Limb (tissue), 2 donors: Measurements from ENCODE around the gene NUDT3.
"Not testable (repeated sequence)": the region's sequence is repeated elsewhere in the genome, so short reads cannot be mapped to it uniquely, and the experiment has no call there.

Experiments
- DNase-seq, 2 donors: peaks; one replicate each; pipeline ENCODE4 v3.0.0-alpha.2; 2016; ENCODE audit errors: extremely low spot score in 2 of 2

NUDT3 gene

DNA sequence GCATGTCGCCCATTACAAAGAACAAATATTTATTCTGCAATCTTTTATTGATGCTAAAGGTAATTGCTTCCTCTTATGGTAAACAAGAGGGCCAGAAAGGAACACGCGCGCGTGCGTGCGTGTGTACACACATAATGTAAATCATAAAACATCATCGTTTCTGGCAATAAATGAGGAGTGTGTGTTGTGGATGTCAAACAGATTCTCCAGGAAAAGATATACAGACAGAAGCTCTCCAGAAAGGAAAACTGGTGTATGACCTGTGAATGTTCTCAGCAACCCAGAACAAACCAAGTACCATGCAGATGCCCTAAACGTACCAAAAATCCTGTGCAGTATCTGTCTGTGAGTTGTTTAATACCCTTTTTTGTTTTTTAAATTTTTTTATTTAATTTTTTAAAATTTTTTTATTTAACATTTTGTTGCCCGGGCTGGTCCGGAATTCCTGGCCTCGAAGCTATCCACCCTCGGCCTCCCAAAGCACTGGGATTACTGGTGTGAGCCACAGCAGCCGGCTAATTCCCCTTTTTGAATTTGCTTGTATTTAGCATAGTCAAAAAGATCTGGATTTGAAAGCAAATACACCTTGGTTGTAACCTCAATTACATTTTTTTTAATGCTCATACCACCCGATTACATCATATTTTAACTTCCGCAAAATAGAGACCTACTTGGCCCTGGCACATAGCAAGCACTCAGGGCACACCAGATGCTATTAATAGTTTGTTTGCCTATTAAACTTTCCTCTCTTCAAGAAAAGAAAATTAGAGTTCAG, 909 bp upstream of the NUDT3 start:
- no peak for DNase-seq

DNA sequence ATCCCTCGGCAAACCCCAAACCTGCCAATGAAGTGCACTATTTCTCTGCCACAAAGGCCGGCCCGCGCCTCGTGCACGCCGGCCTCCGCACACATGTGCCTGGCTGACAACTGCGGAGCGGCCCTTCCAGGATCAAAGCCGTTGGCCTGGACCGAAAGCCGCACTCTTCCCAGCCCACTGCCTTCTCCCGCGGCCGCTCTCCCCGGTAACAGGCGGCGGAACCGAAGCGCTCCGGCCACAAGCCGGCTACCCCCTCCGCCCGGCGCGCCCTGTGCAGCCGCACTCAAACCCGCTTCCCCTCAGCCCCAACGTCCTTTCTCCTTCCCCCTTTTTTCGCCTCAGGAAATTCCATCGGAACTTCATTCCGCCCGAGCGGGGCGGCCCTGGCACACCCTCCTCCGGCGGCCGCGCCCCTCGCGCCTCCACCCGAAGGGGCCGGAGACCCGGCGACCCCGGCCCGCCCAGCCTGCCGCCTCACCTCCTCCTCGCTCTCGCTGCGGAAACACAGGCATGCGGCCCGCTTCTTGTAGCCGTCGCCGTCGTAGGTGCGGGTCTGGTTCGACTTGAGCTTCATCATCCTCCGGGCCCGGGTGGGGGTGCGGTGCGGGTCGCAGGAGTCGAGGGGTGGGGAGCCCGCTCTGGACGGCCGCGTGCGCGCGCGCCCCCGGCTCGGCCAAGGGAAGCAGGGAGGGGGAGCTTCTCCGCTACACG, 528 bp downstream of the NUDT3 start:
- peak; percentile 48 to 78 for DNase-seq

DNA sequence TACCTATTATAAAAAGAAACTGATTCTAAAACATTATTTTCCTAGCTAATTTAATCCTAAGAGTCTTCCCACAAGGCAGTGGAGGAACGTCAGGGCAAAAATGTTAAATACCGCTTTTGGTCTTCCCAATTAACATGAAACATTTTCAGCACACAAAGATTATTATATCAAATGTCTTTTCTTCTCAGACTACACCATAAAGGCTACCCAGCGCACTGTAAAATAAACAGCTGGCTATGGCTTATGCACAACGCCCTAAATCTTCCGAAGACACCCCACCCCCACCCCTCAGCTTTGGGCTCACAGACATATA, 1.0 kb downstream of the NUDT3 start:
- peak in 1 of 2 donors; percentile 41 for DNase-seq

DNA sequence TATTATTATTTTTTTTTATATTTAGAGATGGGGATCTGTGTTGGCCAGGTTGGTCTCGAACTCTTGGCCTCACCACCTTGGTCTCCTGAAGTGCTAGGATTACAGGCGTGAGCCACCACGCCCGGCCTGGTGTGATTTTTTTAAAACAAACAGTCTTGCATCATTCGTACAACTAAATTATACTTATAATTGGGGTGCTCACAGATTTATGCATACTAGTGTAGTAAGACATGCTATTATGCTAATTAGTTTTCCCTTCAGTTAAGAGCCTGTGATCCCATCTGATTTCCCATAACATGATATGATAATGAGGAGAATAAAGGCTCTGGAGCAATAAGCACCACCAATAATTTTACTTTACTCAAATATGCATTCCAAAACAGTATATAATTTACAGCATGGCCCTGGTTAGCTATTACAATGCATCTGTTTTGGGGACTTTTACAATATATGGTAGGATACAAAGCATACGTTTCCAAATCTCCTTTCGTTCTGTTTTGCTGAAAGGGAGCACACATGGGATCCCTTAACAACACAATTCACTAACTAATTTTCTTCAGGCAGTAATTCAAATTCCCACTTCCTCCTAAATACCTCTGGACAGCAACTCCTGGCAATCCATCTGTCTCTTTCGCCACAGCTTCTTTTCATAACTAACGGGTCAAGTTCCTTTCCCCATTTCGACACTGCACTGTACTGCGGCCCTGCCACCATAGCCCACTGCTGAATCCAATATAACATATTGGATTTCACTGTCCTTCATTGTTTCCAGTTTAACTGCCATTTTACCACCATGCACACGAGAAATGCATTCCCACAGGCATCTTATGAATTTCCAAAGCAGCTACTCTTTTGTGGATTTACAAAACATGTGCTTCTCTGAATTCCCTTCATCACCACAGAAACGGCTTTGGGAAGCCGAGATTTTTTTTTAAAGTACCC, 1.7 kb downstream of the NUDT3 start:
- DNase-seq = peak in 1 of 2 donors; percentile 43

DNA sequence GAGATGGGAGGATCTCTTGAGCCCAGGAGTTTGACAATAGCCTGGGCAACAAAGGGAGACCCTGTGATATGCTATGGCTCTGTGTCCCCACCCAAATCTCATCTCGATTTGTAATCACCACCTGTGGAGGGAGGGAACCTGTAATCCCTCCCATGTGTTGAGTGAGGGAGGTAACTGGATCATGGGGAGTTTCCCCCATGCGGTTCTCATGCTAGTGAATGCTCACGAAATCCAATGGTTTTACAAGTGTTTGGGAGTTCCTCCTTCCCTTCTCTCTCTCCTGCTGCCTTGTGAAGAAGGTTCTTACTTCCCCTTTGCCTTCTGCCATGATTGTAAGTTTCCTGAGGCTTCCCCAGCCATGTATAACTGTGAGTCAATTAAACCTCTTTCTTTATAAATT, 3.4 kb downstream of the NUDT3 start:
- no peak for DNase-seq

DNA sequence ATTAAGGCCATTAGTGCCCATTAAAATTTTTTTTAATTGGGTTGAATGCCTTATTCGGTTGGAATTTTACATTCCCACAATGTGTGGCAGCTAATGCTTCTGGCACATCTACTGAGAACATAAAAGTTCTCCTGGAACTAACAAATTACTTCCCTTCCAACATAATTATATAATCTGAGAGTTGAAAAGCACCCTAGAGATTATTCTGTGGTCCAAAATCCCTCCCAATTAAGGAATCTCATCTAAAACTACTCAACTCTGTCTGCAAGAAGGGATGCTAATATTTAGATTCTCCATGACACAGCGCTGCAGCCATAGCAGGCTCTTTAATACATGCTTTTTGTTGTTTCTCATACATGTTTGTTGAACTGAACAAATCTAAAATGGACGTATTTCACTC, 4.0 kb downstream of the NUDT3 start:
- no peak for DNase-seq

DNA sequence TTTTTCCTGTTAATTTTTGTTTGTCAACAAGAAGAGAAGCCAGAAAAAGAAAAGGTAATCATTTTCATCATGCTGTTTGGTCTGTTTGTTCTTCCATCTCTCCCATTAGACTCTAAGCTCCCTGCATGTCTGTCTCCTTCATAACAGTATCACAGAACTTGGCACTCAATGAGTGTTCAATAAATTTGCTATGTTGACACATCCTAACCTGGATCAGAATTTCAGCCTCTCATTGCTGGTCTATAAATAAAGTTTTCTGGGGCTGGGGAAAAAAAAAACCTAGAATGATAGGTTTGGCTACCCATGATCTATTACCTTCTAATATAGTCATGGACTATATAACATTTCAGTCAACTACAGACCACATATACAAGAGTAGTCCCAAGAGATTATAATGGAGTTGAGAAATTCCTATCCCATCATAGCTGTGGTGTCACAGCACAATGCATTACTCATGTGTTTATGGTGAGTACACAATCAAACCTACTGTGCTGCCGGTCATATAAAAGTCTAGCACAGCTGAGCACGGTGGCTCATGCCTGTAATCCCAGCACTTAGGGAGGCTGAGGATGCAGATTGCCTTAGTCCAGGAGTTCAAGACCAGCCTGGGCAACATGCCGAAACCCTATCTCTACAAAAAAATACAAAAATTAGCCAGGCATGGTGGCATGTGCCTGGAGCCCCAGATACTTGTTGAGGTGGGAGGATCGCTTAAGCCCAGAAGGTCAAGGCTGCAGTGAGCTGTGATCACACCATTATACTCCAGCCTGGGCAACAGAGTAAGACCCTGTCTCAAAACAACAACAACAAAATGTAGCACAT, 5.9 kb downstream of the NUDT3 start:
- DNase-seq = no peak

DNA sequence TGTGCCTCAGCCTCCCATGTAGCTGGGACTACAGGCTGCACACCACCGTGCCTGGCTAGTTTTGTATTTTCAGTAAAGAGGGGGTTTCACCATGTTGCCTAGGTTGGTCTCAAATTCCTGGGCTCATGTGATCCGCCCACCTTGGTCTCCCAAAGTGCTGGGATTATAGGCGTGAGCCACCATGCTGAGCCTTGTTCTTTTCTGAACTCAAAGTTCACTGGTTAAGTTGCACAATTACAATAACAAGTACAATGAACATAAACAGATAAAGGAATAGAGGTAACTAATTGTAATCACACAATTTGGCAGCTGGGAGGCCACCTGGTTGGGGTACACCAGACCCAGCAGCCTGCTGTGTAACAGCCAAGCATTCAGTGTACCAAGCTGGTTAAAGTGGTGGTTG, 6.7 kb downstream of the NUDT3 start:
- DNase-seq = no peak

DNA sequence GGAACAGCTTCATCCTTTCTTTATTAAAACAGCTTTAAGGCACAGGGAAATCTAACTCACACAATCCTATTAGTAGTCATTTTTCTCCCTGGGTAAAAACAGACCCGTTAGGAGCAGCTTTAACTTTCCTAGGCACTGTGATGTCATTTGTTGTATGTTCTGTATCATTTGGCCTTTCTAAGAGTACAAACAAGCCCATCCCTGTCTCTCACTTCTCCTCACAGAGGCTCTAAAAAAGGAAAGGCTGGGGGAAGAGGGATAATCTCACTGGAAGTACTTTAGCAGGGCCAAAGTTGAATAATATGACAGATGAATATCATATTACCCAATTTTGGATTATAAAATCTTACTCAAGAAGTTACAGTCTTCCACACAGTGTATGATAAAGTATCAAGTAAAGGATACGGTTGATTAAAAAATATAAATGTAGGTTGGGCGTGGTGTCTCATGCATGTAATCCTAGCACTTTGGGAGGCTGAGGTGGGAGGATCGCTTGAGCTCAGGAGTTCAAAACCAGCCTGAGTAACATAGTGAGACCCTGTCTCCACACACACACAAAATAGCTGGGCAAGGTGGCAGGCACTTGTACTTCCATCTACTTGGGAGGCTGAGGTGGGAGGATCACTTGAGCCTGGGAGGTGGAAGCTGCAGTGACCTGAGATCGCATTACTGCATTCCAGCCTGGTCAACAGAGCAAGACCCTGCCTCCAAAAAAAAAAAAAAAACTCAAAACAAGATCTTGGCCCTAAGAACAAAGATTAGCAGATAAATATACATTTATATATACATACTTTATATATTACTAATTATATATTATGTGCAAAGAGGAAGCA, 7.9 kb downstream of the NUDT3 start:
- DNase-seq = no peak

DNA sequence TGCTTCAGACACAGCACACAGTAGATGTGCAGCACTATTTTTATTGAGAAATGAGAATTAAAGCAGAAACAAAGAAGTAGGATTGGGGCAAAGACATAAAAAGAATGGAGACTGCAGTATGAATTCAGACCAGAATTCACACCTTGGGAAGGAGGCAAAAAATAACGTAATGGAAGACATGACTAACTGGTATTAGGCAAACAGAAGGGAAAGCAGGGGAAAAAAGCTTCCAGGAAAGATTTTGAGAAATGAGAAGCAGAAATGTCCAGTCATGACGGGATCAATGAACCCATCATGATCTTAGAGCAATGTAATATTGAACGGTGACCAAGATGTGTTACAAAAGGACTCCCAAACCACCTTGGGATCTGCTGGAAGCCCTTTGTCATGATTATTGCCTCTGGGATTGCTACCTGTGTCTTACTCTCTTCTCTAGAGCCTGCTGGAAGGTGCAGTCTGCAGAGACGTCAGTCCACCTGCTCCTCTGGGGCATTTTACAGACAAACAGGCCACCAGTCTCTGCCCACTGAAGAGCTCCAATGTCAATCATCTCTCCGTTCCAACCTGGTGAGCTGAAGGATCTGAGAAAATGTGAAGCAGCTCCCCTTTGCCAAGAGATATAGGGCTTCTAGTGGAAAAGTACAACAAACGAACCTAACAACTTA, 8.7 kb downstream of the NUDT3 start:
- DNase-seq = no peak

DNA sequence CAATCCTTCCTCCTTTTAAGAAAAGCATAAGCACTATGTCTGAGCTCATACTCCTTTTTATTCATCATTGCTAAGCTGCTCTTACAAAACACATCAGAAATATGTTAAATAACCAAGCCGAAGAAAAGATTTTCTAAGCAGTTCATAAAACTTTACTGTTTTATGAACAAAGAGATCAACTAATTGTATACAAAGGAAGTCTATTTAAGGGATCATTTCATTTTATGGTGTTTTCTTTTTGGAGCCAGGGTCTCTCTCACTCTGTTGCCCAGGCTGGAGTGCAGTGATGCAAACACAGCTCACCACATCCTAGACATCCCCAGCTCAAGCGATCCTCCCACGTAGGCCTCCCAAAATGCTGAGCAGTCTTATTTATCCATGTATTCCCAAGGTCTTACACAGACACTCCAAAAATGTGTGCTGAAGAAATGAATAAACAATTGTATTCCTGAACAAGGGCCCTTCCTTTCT, 9.3 kb downstream of the NUDT3 start:
- DNase-seq = no peak

DNA sequence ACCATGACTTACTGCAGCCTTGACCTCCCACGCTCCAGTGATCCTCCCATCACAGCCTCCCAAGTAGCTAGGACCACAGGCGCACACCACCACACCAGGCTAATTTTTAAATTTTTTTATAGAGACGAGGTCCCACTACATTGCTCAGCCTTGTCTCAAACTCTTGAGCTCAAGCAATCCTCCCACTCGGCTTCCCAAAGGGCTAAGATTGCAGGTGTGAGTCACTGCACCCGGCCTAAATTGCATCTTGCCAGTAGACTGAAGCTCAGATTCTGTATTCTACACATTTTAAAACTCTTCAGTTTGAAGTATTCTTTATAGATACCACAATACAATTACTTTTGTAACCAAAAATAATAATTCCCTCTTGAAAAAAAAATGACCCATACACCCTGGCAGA, 11.4 kb downstream of the NUDT3 start:
- no peak for DNase-seq

DNA sequence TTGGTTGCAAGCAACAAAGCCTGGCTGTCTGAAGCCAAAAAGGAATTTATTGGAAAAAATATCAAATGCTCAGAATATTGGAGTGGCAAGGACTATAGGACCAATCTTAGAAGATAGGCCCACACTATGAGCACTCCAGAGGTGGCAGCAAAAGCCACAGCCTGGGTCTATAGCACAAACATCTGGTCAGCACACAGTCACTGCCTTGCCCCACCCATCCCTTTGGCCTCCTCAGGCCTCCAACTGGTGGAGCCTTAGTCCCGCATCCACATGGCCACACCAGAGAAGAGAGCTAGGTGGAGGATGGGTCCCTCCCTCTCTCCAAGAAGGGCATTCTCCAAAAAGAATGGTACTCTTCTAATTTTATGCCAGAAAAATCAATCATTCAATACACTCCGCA, 14.0 kb downstream of the NUDT3 start:
- no peak for DNase-seq

DNA sequence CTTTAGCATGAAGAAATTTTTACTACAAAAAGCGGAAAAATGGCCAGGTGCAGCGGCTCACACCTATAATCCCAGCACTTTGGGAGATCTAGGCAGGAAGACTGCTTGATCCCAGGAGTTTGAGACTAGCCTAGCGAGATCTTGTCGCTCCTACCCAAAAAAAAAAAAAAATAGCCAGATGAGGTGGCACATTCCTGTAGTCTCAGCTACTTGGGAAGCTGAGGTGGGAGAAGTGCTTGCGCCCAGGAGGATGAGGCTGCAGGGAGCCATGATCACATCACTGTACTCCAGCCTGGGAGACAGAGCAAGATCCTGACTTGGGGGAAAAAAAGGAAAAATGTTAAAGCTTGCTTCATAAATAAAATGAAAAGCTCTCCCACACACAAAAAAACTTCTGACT, 14.5 kb downstream of the NUDT3 start:
- no peak for DNase-seq

DNA sequence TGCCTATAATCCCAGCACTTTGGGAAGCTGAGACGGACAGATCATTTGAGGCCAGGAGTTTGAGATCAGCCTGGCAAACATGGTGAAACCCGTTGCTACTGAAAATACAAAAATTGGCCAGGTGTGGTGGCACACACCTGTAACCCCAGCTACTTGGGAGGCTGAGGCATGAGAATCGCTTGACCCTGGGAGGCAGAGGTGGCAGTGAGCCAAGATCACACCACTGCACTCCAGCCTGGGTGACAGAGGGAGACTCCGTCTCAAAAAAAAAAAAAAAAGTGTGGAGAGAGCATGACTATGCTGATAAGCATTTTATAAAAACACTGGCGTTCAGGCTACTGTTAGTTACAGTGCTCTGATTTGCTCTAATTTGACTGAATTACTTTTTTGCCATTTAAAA, 14.9 kb downstream of the NUDT3 start:
- not testable (repeated sequence) for DNase-seq

DNA sequence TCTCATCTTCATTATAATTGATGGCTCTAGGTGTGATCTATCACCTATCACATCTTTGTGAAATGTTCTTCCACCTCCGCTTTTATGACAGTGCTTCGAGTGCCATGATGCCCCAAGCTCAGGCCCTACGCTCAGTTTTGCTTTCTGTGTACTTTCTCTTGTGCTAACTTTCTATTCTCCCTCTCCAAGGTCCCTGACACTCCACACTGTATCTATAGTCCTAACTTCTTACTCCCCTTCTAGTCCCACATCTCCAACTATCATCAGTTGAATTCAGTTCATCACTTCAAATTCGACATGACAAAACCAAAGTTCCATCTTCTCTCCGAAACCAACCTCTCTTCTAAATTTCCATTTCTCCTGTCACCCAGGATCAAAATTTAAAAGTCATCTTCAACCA, 16.6 kb downstream of the NUDT3 start:
- no peak for DNase-seq

DNA sequence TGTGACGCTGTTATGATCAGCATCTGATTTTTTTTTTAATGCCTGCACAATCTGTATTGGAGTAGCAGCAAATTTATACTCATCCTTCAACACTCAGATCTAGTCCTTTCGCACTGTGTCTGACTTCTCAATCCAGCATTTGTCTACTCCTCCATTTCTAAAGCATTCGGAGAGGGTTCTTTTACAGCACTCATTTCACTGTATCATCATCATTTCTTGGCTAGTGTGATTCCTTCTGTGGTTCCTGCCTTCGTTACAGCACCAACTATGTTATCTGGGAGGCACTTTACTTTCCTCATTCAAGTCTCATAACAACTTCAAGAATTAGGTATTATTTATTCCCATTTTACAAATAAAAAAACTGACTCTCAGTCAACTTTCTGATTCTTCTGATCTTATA, 18.0 kb downstream of the NUDT3 start:
- DNase-seq = no peak

DNA sequence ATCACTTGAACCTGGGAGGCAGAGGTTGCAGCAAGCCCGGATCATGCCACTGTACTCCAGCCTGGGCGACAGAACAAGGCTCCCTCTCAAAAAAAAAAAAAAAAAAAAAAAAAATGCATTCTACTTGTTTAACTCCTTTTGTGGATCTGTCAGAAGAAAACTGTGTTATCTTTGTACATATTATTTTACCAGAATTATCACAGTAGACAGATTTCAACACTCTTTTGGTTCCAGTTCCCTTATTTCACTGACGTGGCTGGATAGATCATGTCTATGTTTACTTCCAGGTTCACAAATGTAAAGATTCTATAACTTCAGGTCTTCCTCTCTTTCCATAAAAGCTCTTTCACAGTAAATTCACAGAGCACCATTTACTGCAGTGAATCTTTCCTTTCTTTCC, 18.4 kb downstream of the NUDT3 start:
- DNase-seq = no peak

DNA sequence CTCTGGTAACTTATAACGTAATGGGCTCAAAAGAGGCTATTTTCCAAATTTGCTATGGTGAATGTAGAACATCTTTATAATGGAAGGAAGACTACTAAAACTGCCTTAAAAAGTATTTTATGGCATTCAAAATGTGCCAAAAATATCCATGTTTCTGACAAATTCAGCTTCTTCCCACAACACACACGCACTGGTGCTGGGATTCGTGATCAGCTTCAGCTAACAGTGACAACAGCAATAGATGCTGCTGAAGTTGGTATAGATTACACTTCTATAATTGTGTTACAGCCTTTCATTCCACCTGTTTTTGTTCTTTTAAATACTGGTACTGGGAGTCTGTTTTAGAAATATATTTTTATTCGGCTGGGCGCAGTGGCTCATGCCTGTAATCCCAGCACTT, 19.0 kb downstream of the NUDT3 start:
- no peak for DNase-seq

DNA sequence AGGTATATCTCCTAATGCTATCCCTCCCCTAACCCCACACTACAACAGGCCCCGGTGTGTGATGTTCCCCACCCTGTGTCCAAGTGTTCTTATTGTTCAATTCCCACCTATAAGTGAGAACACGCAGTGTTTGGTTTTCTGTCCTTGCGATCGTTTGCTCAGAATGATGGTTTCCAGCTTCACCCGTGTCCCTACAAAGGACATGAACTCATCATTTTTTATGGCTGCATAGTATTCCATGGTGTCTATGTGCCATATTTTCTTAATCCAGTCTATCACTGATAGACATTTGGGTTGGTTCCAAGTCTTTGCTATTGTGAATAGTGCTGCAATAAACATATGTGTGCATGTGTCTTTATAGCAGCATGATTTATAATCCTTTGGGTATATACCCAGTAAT, 20.6 kb downstream of the NUDT3 start:
- not testable (repeated sequence) for DNase-seq
